NCI-H510A treated with DMSO at 0.1 percent for 48 hours (cell line): ENCODE data around the gene UBE2E3.
"Not testable (repeated sequence)": the region's sequence is repeated elsewhere in the genome, so short reads cannot be mapped to it uniquely, and the experiment has no call there.

ENCODE experiments used
- DNase-seq: peaks from one replicate; lab custom pipeline; 2025; lab: John Stamatoyannopoulos, UW

Gene UBE2E3

DNA sequence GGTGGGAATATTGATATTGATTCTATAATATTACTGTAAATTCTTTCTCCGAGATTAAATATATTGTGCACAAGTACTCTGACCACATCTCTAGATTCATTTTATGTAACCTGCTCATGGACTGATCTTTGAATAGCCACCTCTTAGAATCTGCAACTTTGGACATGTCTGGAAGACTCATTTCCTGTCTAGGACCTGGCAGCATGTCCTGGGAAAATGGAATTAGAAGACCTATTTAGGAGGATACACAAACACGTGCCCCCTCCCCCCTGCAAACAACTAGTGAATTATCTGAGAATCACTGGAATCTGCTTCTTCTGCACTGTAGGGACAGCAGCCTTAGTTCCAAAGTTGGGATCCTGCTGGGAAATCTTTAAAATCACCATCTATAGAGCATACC, 94.1 kb downstream of the UBE2E3 start:
- no peak for DNase-seq

DNA sequence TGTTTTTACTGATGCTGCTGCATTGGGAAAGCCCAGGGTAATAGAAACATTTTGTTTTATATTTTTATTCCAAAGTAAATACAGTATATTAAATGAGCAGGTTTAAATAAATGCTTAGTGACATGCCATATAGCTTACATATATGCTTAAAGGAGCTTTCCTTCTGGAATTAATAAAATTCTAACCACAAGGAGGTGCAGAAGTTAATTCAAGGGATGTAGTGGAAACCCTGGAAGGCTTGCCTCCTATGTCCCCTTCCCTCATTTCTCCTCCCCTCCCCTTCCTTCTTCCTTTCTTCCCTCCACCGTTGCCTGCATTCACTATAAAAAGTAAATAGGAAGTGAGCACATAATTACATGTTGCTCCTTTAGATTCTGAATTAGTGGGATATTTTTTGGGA, 96.3 kb downstream of the UBE2E3 start:
- no peak for DNase-seq

- peak; percentile 79 for DNase-seq
These were observed 96.8 kb downstream of the UBE2E3 start for GRCh38 chr2:181077128-181077709.

DNA sequence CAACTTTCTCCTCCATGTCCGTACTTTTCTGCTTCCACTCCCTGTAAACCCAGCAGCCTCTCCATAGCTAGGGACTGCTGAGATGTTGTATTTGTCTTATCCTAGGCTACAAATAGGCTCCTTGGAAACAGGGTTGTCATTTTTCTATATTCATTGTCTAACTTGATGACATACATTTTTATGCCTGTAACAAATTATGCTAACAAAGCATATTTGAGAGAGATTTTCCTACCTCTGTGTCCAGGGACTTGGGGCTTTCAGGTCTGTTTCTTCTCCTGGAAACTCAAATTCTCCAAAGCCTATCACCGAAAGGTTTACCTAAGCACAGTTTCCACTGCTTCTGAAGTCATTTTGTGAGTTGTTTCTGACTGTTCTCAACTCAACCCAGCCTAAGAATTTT, 102.7 kb downstream of the UBE2E3 start:
- no peak for DNase-seq

- no peak for DNase-seq
These were observed 105.3 kb downstream of the UBE2E3 start for GRCh38 chr2:181085734-181086133.

DNA sequence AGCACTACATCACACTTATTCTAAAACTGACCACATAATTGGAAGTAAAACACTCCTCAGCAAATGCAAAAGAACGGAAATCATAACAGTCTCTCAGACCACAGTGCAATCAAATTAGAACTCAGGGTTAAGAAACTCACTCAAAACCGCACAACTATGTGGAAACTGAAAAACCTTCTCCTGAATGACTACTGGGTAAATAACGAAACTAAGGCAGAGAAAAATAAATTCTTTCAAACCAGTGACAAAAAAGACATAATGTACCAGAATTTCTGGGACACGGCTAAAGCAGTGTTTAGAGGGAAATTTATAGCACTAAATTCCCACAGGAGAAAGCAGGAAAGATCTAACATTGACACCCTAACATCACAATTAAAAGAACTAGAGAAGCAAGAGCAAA, 111.5 kb downstream of the UBE2E3 start:
- not testable (repeated sequence) for DNase-seq

GRCh38 chr2:181095486-181095885, 115.1 kb downstream of the UBE2E3 start:
- no peak for DNase-seq

DNA sequence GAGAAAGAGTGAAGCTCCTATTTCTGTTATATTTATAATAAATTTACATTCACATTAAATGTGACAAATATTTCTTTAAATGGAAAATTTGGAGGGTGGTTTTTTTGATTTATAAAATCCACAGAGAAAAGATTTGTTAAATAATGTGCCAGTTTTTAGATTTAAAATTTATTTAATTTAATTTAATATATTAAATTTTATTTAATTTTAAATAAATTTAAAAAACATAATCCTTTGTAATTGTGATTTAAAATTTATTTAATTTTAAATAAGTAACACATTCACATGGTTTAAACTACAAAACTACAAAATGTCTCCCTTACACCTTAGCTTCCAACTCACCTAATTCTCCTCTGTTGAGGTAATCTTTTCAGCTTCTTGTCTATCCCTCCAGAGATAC, 123.3 kb downstream of the UBE2E3 start:
- no peak for DNase-seq

- peak; percentile 68 for DNase-seq
These were observed 124.2 kb downstream of the UBE2E3 start for GRCh38 chr2:181104512-181105115.

- no peak for DNase-seq
These were observed 125.2 kb downstream of the UBE2E3 start for GRCh38 chr2:181105562-181105961.

DNA sequence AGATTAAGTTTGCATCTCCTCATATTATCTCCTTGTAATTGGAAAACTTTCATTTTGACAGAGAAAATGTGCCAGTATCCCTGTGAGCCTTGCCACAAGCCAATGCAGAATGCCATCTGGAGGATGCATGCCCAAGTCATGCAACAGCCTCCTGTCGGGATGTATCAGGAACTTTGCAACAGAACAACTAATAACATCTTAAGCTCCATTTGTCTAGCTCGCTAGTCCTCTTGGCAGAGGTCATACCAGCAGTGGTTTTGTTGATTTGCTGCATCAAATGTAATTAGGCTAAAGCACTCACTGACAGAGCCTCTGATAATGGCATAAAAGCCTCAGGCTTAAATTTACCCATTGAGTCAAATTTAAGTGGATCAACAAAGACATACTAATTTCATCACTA, 125.8 kb downstream of the UBE2E3 start:
- no peak for DNase-seq

DNA sequence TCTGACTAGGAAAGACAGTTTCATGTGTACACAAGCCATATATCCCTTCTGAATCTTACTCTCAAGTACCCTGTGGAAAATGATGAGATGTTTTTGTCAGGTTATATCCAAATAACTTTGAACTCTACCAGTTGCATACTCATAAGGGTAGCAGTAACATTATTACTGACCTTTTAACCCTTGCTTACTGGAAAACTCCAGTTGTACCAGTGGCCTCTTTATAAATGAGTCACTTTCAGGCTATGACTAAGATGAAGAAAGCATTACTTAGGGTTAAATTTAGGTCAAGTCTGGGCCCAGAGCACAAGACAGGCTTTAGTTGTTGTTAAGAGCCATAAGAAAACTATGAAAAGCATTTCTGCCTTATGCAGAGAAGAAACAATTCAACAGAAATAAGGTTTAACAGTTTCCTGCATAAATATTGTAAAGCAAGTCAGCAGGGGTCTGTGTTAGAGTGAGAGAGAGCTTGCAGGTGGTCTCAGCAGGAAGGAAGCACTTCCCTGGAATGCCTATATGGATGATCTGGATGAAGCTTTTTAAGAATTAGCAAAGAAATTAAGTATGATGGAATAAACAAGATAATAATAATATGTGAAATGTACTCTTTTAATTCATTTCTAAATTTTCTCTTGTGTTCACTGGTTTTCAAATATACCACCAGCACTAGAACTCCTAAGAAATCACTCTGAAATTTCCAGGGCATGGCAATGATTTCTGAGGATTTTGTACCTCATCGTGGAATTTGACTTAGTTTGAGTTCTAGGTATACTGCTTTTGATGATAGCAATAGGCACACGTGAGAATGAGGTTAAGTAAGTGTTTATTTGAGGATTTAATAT, 126.6 kb downstream of the UBE2E3 start:
- DNase-seq, result no peak

DNA sequence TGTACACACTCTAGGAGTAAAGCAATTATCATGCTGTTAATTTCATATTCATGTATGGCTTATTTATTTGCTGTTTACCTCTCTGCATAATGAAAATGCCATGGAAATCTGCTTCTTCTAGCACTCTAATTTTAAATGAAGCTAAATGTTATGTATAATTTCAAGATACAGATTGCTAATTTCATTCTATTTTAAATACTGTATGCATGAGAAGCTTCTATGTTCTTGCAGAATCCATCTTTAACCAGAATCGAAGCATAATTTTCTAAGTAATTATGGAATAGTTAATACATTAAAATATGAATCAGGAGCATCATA, 127.2 kb downstream of the UBE2E3 start:
- DNase-seq, result no peak

GRCh38 chr2:181111059-181111458, 130.7 kb downstream of the UBE2E3 start:
- DNase-seq, result no peak

DNA sequence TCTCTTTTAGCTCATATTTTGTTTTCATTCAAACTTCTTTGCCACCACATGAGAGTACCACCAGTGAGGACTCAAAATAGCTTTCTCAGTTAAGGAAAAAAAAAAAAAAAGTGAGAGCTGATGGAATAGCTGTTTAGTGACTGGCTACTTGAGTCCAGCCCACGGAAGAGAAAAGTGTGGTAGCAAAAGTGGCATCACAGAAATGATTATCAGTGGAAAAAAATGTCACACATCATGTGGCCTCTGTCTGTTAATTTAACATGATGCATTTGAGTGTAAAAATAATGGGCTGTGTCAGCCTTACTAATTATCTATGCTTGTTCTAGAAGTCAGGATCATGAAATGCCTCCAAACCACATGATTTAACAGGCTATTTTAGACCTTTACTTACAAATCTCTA, 132.5 kb downstream of the UBE2E3 start:
- no peak for DNase-seq
